Activated CD4-positive, alpha-beta T cell treated with anti-CD3 and anti-CD28 coated beads, Interleukin-2, amount 50 U/mL, for 24 hours (primary cell): Measurements from ENCODE around the gene IL17C.
"Not testable (repeated sequence)": the region's sequence is repeated elsewhere in the genome, so short reads cannot be mapped to it uniquely, and the experiment has no call there.

Experiments used
- DNase-seq, 2 donors: peaks; one replicate each; pipeline ENCODE4 v3.0.0-alpha.2; 2020; ENCODE audit warnings: low read depth in 1 of 2, low spot score in 1 of 2

Gene IL17C

GRCh38 chr16:88609426-88609825 is 28.9 kb upstream of the IL17C start:
- not testable (repeated sequence) for DNase-seq

- DNase-seq: no peak
Measured at GRCh38 chr16:88610080-88610479, 28.3 kb upstream of the IL17C start.

- no peak for DNase-seq
Measured at GRCh38 chr16:88610909-88611812, 27.2 kb upstream of the IL17C start.

- no peak for DNase-seq
Measured at GRCh38 chr16:88613293-88613692, 25.1 kb upstream of the IL17C start.

GRCh38 chr16:88613911-88614817 is 24.2 kb upstream of the IL17C start:
- DNase-seq: no peak

GRCh38 chr16:88614818-88615580 is 23.4 kb upstream of the IL17C start:
- no peak for DNase-seq

- no peak for DNase-seq
Measured at GRCh38 chr16:88616320-88616719, 22.1 kb upstream of the IL17C start.

GRCh38 chr16:88616736-88617135 is 21.6 kb upstream of the IL17C start:
- no peak for DNase-seq

- no peak for DNase-seq
Measured at GRCh38 chr16:88617268-88618031, 20.9 kb upstream of the IL17C start.

GRCh38 chr16:88618182-88618955 is 20.0 kb upstream of the IL17C start:
- no peak for DNase-seq

- DNase-seq: no peak
Measured at GRCh38 chr16:88618956-88619667, 19.3 kb upstream of the IL17C start.

- DNase-seq: peak in 1 of 2 donors; percentile 30
Measured at GRCh38 chr16:88619859-88620815, 18.2 kb upstream of the IL17C start.

- DNase-seq: no peak
Measured at GRCh38 chr16:88622125-88622524, 16.2 kb upstream of the IL17C start.

- no peak for DNase-seq
Measured at GRCh38 chr16:88622866-88623265, 15.5 kb upstream of the IL17C start.

GRCh38 chr16:88623858-88624257 is 14.5 kb upstream of the IL17C start:
- DNase-seq: no peak

- no peak for DNase-seq
Measured at GRCh38 chr16:88624481-88624880, 13.9 kb upstream of the IL17C start.

- DNase-seq: no peak
Measured at GRCh38 chr16:88624977-88625576, 13.3 kb upstream of the IL17C start.
